Panc1 (cell line): Measurements from ENCODE around the gene SOS2. TPM values are rescaled to one million over a fixed set of nuclear protein-coding genes. Genes with fewer than 3 reads are reported as not detected.

ENCODE experiments used
- ATAC-seq: fragments of 200-7000 bp; cut with Tn5 transposase; 2 replicates; pipeline ENCODE4 v1.9.1; 2020; ENCODE audit warnings: mild to moderate bottlenecking, moderate library complexity
- BruUV-seq: library from RNA; stranded (reverse); fragments of 400-500 nt; replicated peaks from 2 replicates; lab custom pipeline; 2021; lab: Mats Ljungman, UMichigan
- CTCF ChIA-PET: fragments of 300-600 bp; sonication (Branson Sonifier 250); formaldehyde crosslinking; loops from one replicate; lab custom pipeline; 2022; ENCODE audit warnings: antibody characterized with exemption; lab: Charles Lee
- POLR2A ChIA-PET: fragments of 300-600 bp; sonication (Branson Sonifier 250); formaldehyde crosslinking; loops from one replicate; lab custom pipeline; 2022; ENCODE audit warnings: antibody characterized with exemption; lab: Charles Lee
- DNase-seq: peaks from one replicate; pipeline ENCODE4 v3.0.0-alpha.2; 2010; ENCODE audit warnings: low read depth, low spot score
- H3K27ac ChIP-seq: 2 replicates; pipeline ENCODE4 v1.5.1; 2011; ENCODE audit warnings: mild to moderate bottlenecking, low read length, inconsistent platforms
- H3K27me3 ChIP-seq: fragments of 200-500 bp; sonication (Bioruptor generic); 2 replicates; pipeline ENCODE4 v1.6.0; 2014; ENCODE audit warnings: low read length, inconsistent platforms; ENCODE audit not compliant: control insufficient read depth, insufficient read depth
- H3K36me3 ChIP-seq: fragments of 200-500 bp; sonication (Bioruptor generic); 2 replicates; pipeline ENCODE4 v1.5.1; 2014; ENCODE audit warnings: inconsistent platforms, mild to moderate bottlenecking, low read length, moderate library complexity; ENCODE audit not compliant: control insufficient read depth, insufficient read depth
- H3K4me1 ChIP-seq: 2 replicates; pipeline ENCODE4 v1.5.1; 2011; ENCODE audit warnings: inconsistent platforms, mild to moderate bottlenecking, low read length, moderate library complexity; ENCODE audit not compliant: control insufficient read depth, insufficient read depth
- H3K4me3 ChIP-seq, 2 experiments: 2 replicates each; pipeline ENCODE4 v1.5.1; 2011 to 2012; ENCODE audit warnings: low read depth in 2 of 2, low read length in 2 of 2, mild to moderate bottlenecking in 2 of 2, inconsistent platforms in 1 of 2, moderate library complexity in 1 of 2
- H3K9me3 ChIP-seq: fragments of 200-500 bp; sonication (Bioruptor generic); 2 replicates; pipeline ENCODE4 v1.5.1; 2014; ENCODE audit warnings: low read depth, mild to moderate bottlenecking, inconsistent platforms, low read length, moderate library complexity; ENCODE audit not compliant: control insufficient read depth, insufficient read depth
- CTCF ChIP-seq: fragments of 450-650 bp; IDR thresholded peaks from 2 replicates; pipeline ENCODE4 v1.5.1; 2017; ENCODE audit warnings: mild to moderate bottlenecking
- POLR2AphosphoS5 ChIP-seq: IDR thresholded peaks from 2 replicates; pipeline ENCODE4 v1.6.1; 2012; ENCODE audit warnings: mild to moderate bottlenecking, low read depth, low read length, moderate library complexity
- REST ChIP-seq, 2 experiments: IDR thresholded peaks; 2 replicates each; pipeline ENCODE4 v1.6.1; 2011 to 2012; ENCODE audit warnings: low read depth in 2 of 2, control low read depth in 1 of 2, low read length in 1 of 2, mild to moderate bottlenecking in 1 of 2, moderate library complexity in 1 of 2; ENCODE audit not compliant: insufficient read depth in 1 of 2
- SIN3A ChIP-seq: IDR thresholded peaks from 2 replicates; pipeline ENCODE4 v1.6.1; 2012; ENCODE audit warnings: low read depth, mild to moderate bottlenecking, low read length, moderate library complexity, borderline replicate concordance; ENCODE audit not compliant: insufficient read depth
- TCF7L2 ChIP-seq: IDR thresholded peaks from 2 replicates; pipeline ENCODE4 v1.6.1; 2011; ENCODE audit warnings: mild to moderate bottlenecking, low read depth, low read length, inconsistent platforms
- in situ Hi-C: cut with HindIII; loops from 2 replicates; pipeline ENCODE4 v1.10.0; 2016; ENCODE audit warnings: low sequenced_read_pairs, low pct_unique_long_range_greater_than_20kb
- intact Hi-C: fragments of 100-400 bp; cut with micrococcal nuclease; formaldehyde crosslinking; loops from one replicate; pipeline ENCODE4 v1.10.0; 2022; ENCODE audit not compliant: unreplicated experiment
- total RNA-seq: library from RNA; stranded (reverse); gene quantifications from one replicate; pipeline ENCODE4 v1.2.1, GENCODE V29; 2021; ENCODE audit not compliant: unreplicated experiment

SOS2 gene
- total RNA-seq, 1 experiment from 2014 or later, result 21.2 TPM

GRCh38 chr14:50087341-50088116, 143.8 kb downstream of the SOS2 start:
- no peaks in the 10 kb centered on the region for H3K9me3 ChIP-seq
- intact Hi-C loops, result loop anchor here (2.0 kb wide), 1 partner anchor 17 kb away; no protein-coding TSS in a partner anchor
- H3K27me3 ChIP-seq, result no peaks in the 10 kb centered on the region
- H3K36me3 ChIP-seq, result no peaks in the 10 kb centered on the region
- ATAC-seq, result no peak
- in situ Hi-C loops, result no loop called here
- BruUV-seq, result no TSS peak
- ChIA-PET CTCF (no interaction called here), POLR2A (no interaction called here)
- H3K4me1 ChIP-seq, result no peaks in the 10 kb centered on the region
- H3K4me3 ChIP-seq, result no peak overlapping the region
- TF ChIP-seq POLR2AphosphoS5 (no peak), REST (IDR thresholded peaks at IDR 0.05; ENCODE audit: insufficient read depth in 1 of 2, low read depth in 2 of 2, low read length in 1 of 2) (no peak), CTCF (no peak), SIN3A (no peak), TCF7L2 (no peak)
- no peak overlapping the region for H3K27ac ChIP-seq
- DNase-seq, result no peak

GRCh38 chr14:50086321-50086711, 145.1 kb downstream of the SOS2 start:
- intact Hi-C loops, result no loop called here
- DNase-seq (no peak), ATAC-seq (no peak)
- no peaks in the 10 kb centered on the region for H3K36me3 ChIP-seq
- TF ChIP-seq REST (IDR thresholded peaks at IDR 0.05; ENCODE audit: insufficient read depth in 1 of 2, low read depth in 2 of 2, low read length in 1 of 2) (no peak), POLR2AphosphoS5 (no peak), TCF7L2 (no peak), SIN3A (no peak), CTCF (no peak)
- no peak overlapping the region for H3K4me3 ChIP-seq
- ChIA-PET CTCF (no interaction called here), POLR2A (no interaction called here)
- BruUV-seq, result no TSS peak
- H3K4me1 ChIP-seq, result no peaks in the 10 kb centered on the region; the same call in 1 of the 2 replicates
- no peak overlapping the region for H3K27ac ChIP-seq
- H3K9me3 ChIP-seq, result no peaks in the 10 kb centered on the region
- H3K27me3 ChIP-seq, result no peaks in the 10 kb centered on the region
- in situ Hi-C loops, result no loop called here
